K562 (cell line): ENCODE data around the gene COX6A2. TPM values are rescaled to one million over a fixed set of nuclear protein-coding genes. Genes with fewer than 3 reads are reported as not detected.

ENCODE experiments used
- ATAC-seq: fragments of 200-7000 bp; cut with Tn5 transposase; 3 replicates; pipeline ENCODE4 v1.9.1; 2020; ENCODE audit warnings: moderate library complexity
- BruUV-seq: library from RNA; stranded (reverse); fragments of 400-500 nt; replicated peaks from 2 replicates; lab custom pipeline; 2021; lab: Mats Ljungman, UMichigan
- CTCF ChIA-PET: fragments of 300-600 bp; formaldehyde crosslinking; extraction: SDS; loops from one replicate; lab custom pipeline; 2021; ENCODE audit warnings: low intra/inter-chr PET ratio; lab: Yijun Ruan, JAX
- POLR2A ChIA-PET: fragments of 300-600, 350-650 bp; sonication (Branson Sonifier 250); formaldehyde crosslinking; extraction: SDS; loops from one replicate; lab custom pipeline; 2021; ENCODE audit warnings: antibody characterized with exemption, inconsistent platforms; lab: Yijun Ruan, JAX
- DNase-seq, 4 experiments: peaks; one replicate each; pipeline versions ENCODE4 v3.0.0 to v3.0.0-alpha.2; 2011 to 2018; ENCODE audit warnings: low spot score in 3 of 4, mixed read lengths in 3 of 4; ENCODE audit errors: extremely low read depth in 1 of 4
- FAIRE-seq: peaks from 2 replicates; lab custom pipeline; 2011; peaks lifted over from hg19 to GRCh38; lab: Jason Lieb, UNC
- H2AFZ ChIP-seq: 2 replicates; pipeline ENCODE4 v1.6.0; 2011; ENCODE audit warnings: low read depth, low read length, control low read depth, inconsistent platforms
- H3K27ac ChIP-seq: fragments of 200-600 bp; 3 replicates; pipeline ENCODE4 v1.8.0; 2011; ENCODE audit warnings: low read depth, mild to moderate bottlenecking, control low read depth, inconsistent platforms, low read length, moderate library complexity, mixed read lengths; ENCODE audit errors: extremely low read depth
- H3K27me3 ChIP-seq, 2 experiments: fragments of 300-600 bp in 1 of 2; 2 replicates in 1 of 2; 3 replicates in 1 of 2; pipeline versions ENCODE4 v1.6.0 to v1.8.0; 2011; ENCODE audit warnings: inconsistent platforms in 2 of 2, low read length in 2 of 2, mild to moderate bottlenecking in 1 of 2, mixed read lengths in 1 of 2, moderate library complexity in 1 of 2; ENCODE audit not compliant: control insufficient read depth in 2 of 2, insufficient read depth in 2 of 2
- H3K36me3 ChIP-seq: fragments of 300-600 bp; 3 replicates; pipeline ENCODE4 v1.8.0; 2011; ENCODE audit warnings: mild to moderate bottlenecking, low read length, inconsistent platforms; ENCODE audit not compliant: control insufficient read depth, insufficient read depth
- H3K4me1 ChIP-seq, 2 experiments: fragments of 200-600 bp in 1 of 2; replicated peaks in 1 of 2; 2 replicates in 1 of 2; 3 replicates in 1 of 2; pipeline versions ENCODE4 v1.5.1 to v1.8.0; 2011; ENCODE audit warnings: inconsistent platforms in 2 of 2, low read length in 2 of 2, mild to moderate bottlenecking in 1 of 2, mixed read lengths in 1 of 2, moderate library complexity in 1 of 2; ENCODE audit not compliant: control insufficient read depth in 2 of 2, insufficient read depth in 2 of 2
- H3K4me2 ChIP-seq: 2 replicates; pipeline ENCODE4 v1.6.1; 2011; ENCODE audit warnings: low read length, control low read depth, inconsistent platforms, mixed read lengths; ENCODE audit not compliant: insufficient read depth
- H3K4me3 ChIP-seq: fragments of 200-600 bp; sonication (generic), shearing (Covaris generic); 2 replicates; pipeline ENCODE4 v1.5.1; 2016; ENCODE audit warnings: control low read depth, inconsistent platforms
- H3K79me2 ChIP-seq: fragments of 200-600 bp; 3 replicates; pipeline ENCODE4 v1.8.0; 2011; ENCODE audit warnings: low read length, inconsistent platforms; ENCODE audit not compliant: control insufficient read depth, insufficient read depth
- H3K9ac ChIP-seq, 2 experiments: 2 replicates each; pipeline versions ENCODE4 v1.6.0 to v1.6.1; 2011; ENCODE audit warnings: low read depth in 2 of 2, low read length in 2 of 2, control low read depth in 1 of 2, inconsistent platforms in 1 of 2, mild to moderate bottlenecking in 1 of 2, mixed read lengths in 1 of 2; ENCODE audit not compliant: insufficient read depth in 1 of 2
- H3K9me1 ChIP-seq: one replicate; pipeline ENCODE4 v1.6.0; 2011; ENCODE audit warnings: inconsistent platforms, mild to moderate bottlenecking, low read length, moderate library complexity; ENCODE audit not compliant: control insufficient read depth, insufficient read depth
- H3K9me3 ChIP-seq: replicated peaks from 2 replicates; pipeline ENCODE4 v1.5.1; 2011; ENCODE audit warnings: low read depth, low read length, inconsistent platforms; ENCODE audit not compliant: control insufficient read depth, insufficient read depth
- H4K20me1 ChIP-seq: replicated peaks from 2 replicates; pipeline ENCODE4 v1.6.1; 2011; ENCODE audit warnings: low read length, inconsistent platforms, mixed read lengths; ENCODE audit not compliant: control insufficient read depth, insufficient read depth
- ARID1B ChIP-seq: fragments of 450-650 bp; IDR thresholded peaks from 2 replicates; pipeline ENCODE4 v1.6.1; 2016; ENCODE audit warnings: antibody characterized with exemption, mild to moderate bottlenecking, inconsistent platforms
- CBX3 ChIP-seq, 2 experiments: IDR thresholded peaks; 1 replicate in 1 of 2; 2 replicates in 1 of 2; pipeline ENCODE4 v1.6.1; 2012; ENCODE audit warnings: inconsistent platforms in 2 of 2, low read length in 2 of 2, borderline replicate concordance in 1 of 2, control low read depth in 1 of 2
- CCNT2 ChIP-seq: IDR thresholded peaks from 2 replicates; pipeline ENCODE4 v1.6.1; 2011; ENCODE audit warnings: borderline replicate concordance, low read depth, mild to moderate bottlenecking, moderate library complexity, mixed read lengths, low read length; ENCODE audit not compliant: insufficient read length; ENCODE audit errors: extremely low read depth
- RCOR1 ChIP-seq, 2 experiments: IDR thresholded peaks; 2 replicates each; pipeline ENCODE4 v1.6.1; 2012; ENCODE audit warnings: low read depth in 2 of 2, low read length in 2 of 2, borderline replicate concordance in 1 of 2, improper control_type of control experiment in 1 of 2
- REST ChIP-seq, 2 experiments: fragments of 450-650 bp; formaldehyde crosslinking in 1 of 2; IDR thresholded peaks; 2 replicates each; pipeline versions ENCODE4 v1.4.0 to v1.6.1; 2014 to 2020; ENCODE audit warnings: mild to moderate bottlenecking in 2 of 2, borderline replicate concordance in 1 of 2, low read depth in 1 of 2
- SMARCA4 ChIP-seq: fragments of 450-650 bp; IDR thresholded peaks from 2 replicates; pipeline ENCODE4 v1.6.1; 2016
- SMC3 ChIP-seq: conservative IDR thresholded peaks from 2 replicates; pipeline ENCODE4 v1.6.1; 2011; ENCODE audit warnings: low read depth, low read length, improper control_type of control experiment; ENCODE audit not compliant: insufficient read depth
- YY1 ChIP-seq, 3 experiments: IDR thresholded peaks; 2 replicates each; pipeline ENCODE4 v1.6.1; 2011; ENCODE audit warnings: low read length in 2 of 3, mild to moderate bottlenecking in 2 of 3, moderate library complexity in 2 of 3, borderline replicate concordance in 1 of 3, control low read depth in 1 of 3, low read depth in 1 of 3; ENCODE audit not compliant: insufficient read depth in 3 of 3, insufficient replicate concordance in 2 of 3, control insufficient read depth in 1 of 3, insufficient read length in 1 of 3; ENCODE audit errors: extremely low read depth in 1 of 3
- ZNF282 ChIP-seq: sonication (generic); formaldehyde crosslinking; IDR thresholded peaks from 2 replicates; pipeline ENCODE4 v1.8.1; 2023; ENCODE audit warnings: missing genetic modification reagents
- WGBS: fragments of 100-300 bp; shearing (Covaris generic); methylation state at CpG from one replicate; pipeline ENCODE4 v1.1.6; 2016; ENCODE audit warnings: low coverage, mixed read lengths; ENCODE audit not compliant: insufficient coverage; ENCODE audit errors: missing lambda C conversion rate; 5-methylcytosine and 5-hydroxymethylcytosine counted together
- in situ Hi-C: fragments of 300-500 bp; cut with MboI; formaldehyde crosslinking; loops from 4 replicates; pipeline ENCODE4 v1.15.0; 2018; ENCODE audit warnings: inconsistent platforms, mixed read lengths
- intact Hi-C: fragments of 100-400 bp; cut with micrococcal nuclease; formaldehyde crosslinking; loops from 2 replicates; pipeline ENCODE4 v1.14.2; 2022
- polyA plus RNA-seq, 8 experiments: library from polyadenylated mRNA; depleted of rRNA in 4 of 8; stranded (reverse) in 5 of 8; unstranded in 3 of 8; fragments of >200 nt; fragmentation: Nextera tagmentation in 2 of 8; fragmentation: Illumina TruSeq in 1 of 8; extraction: Ambion mirVana in 2 of 8; extraction: Trizol in 1 of 8; gene quantifications; 2 replicates each; pipeline versions ENCODE4 v1.2.1 to v1.2.3, GENCODE V29; 2011 to 2014; ENCODE audit warnings: inconsistent platforms in 1 of 8, missing spikeins in 1 of 8
- total RNA-seq, 7 experiments: library from RNA; depleted of rRNA in 6 of 7; stranded (reverse); fragments of >200 nt in 6 of 7; fragmentation: Illumina TruSeq in 2 of 7; extraction: Trizol in 2 of 7; gene quantifications; 2 replicates each; pipeline versions ENCODE4 v1.2.1 to v1.2.3, GENCODE V29; 2011 to 2021; ENCODE audit warnings: low replicate concordance in 1 of 7

The COX6A2 gene
- total and polyA plus RNA-seq, 9 of the 15 experiments (the other 6 are each of a cell fraction or from before 2014, with no cell fraction given): not detected

- CTCF ChIA-PET: no interaction called here
- peak; percentile 87 to 92 (median 90) for DNase-seq
- Histone ChIP-seq H3K36me3 (no peaks in the 10 kb centered on the region), H4K20me1 (no peaks in the 10 kb centered on the region), H3K9me1 (no peaks in the 10 kb centered on the region), H3K9me3 (no peaks in the 10 kb centered on the region), H3K27me3 (no peaks in the 10 kb centered on the region), H3K27ac (peak overlapping the region; percentile 89), H3K4me2 (peak overlapping the region; percentile 85), H3K4me1 (peaks cover 42 to 65% of the 10 kb centered on the region in 2 experiments), H3K4me3 (peak overlapping the region; percentile 51), H2AFZ (peak overlapping the region; percentile 93), H3K79me2 (no peaks in the 10 kb centered on the region), H3K9ac (peak overlapping the region; percentile 76 to 90)
- 7% methylated on average over 26 of the region's 67 CpGs for WGBS
- no TSS peak for BruUV-seq
- peak; percentile 89 for FAIRE-seq
- POLR2A ChIA-PET: interaction anchor here (0.7 to 2.1 kb wide), 9 partner anchors 9 to 919 kb away, joined by 3 to 13 read pairs (median 4); partner anchors contain the start of genes RUSF1 and ZNF764
- in situ Hi-C loops (no loop called here), intact Hi-C loops (no loop called here)
- peak; percentile 90 for ATAC-seq
- TF ChIP-seq CBX3 (IDR thresholded peaks at IDR 0.05; ENCODE audit: borderline replicate concordance in 1 of 2, low read length in 2 of 2) (0 out of 3 replicates have a peak, but pooled peaks of 1 of the 2 experiments have one; percentile 61), SMARCA4 (peak; percentile 38; the same call in 1 of the 2 replicates), ARID1B (0 out of 2 replicates have a peak, but pooled peaks have one; percentile 4), CCNT2 (peak; percentile 30), YY1 (IDR thresholded peaks at IDR 0.05; ENCODE audit: borderline replicate concordance in 1 of 3, control insufficient read depth in 1 of 3, extremely low read depth in 1 of 3, insufficient read depth in 3 of 3, insufficient read length in 1 of 3, insufficient replicate concordance in 2 of 3, low read depth in 1 of 3, low read length in 2 of 3) (no peak), RCOR1 (IDR thresholded peaks at IDR 0.05; ENCODE audit: borderline replicate concordance in 1 of 2, low read depth in 2 of 2, low read length in 2 of 2) (peak in 1 of 2 experiments; percentile 46; a peak in 1 of 4 replicates), REST (IDR thresholded peaks at IDR 0.05; ENCODE audit: borderline replicate concordance) (peak; percentile 32; the same call in 1 of the 2 replicates), REST (CRISPR knock-in tag; IDR thresholded peaks at IDR 0.05; ENCODE audit: low read depth) (0 out of 2 replicates have a peak, but pooled peaks have one; percentile 33), ZNF282 (no peak), SMC3 (peak; percentile 72)
Measured at GRCh38 chr16:31477220-31478216, 49.4 kb upstream of the COX6A2 start.
